Fibroblast of lung (primary cell): ENCODE data around the gene SYVN1.

Experiments
- EZH2 ChIP-seq: IDR thresholded peaks from 2 replicates; pipeline ENCODE4 v1.5.1; 2012; ENCODE audit warnings: low read length, control low read depth, mild to moderate bottlenecking; ENCODE audit errors: missing control alignments
- TF ChIP-seq, protein P1 (sequence below), 2 donors: IDR thresholded peaks in 1 of 2; conservative IDR thresholded peaks in 1 of 2; 1 replicate in 1 of 2; 2 replicates in 1 of 2; pipeline ENCODE4 v1.5.1; 2011 to 2012; ENCODE audit warnings: low read length in 2 of 2, control low read depth in 1 of 2, inconsistent platforms in 1 of 2, low read depth in 1 of 2, mild to moderate bottlenecking in 1 of 2

- TF ChIP-seq, protein P1, sequence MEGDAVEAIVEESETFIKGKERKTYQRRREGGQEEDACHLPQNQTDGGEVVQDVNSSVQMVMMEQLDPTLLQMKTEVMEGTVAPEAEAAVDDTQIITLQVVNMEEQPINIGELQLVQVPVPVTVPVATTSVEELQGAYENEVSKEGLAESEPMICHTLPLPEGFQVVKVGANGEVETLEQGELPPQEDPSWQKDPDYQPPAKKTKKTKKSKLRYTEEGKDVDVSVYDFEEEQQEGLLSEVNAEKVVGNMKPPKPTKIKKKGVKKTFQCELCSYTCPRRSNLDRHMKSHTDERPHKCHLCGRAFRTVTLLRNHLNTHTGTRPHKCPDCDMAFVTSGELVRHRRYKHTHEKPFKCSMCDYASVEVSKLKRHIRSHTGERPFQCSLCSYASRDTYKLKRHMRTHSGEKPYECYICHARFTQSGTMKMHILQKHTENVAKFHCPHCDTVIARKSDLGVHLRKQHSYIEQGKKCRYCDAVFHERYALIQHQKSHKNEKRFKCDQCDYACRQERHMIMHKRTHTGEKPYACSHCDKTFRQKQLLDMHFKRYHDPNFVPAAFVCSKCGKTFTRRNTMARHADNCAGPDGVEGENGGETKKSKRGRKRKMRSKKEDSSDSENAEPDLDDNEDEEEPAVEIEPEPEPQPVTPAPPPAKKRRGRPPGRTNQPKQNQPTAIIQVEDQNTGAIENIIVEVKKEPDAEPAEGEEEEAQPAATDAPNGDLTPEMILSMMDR (conservative IDR thresholded peaks at IDR 0.05 in 1 of 2, IDR thresholded peaks at IDR 0.05 in 1 of 2; ENCODE audit: low read depth in 1 of 2, low read length in 2 of 2): no peak
- no peak for TF ChIP-seq EZH2
These were observed 1.9 kb downstream of the SYVN1 start for GRCh38 chr11:65132238-65132987.
